Osteoblast (primary cell): ENCODE results near the gene ATP6V1F. TPM values are rescaled to one million over a fixed set of nuclear protein-coding genes. Genes with fewer than 3 reads are reported as not detected.
A peak's percentile ranks its signal among the peaks of the same experiment; 100 is the strongest.

Source experiments
- DNase-seq: peaks from one replicate; pipeline ENCODE4 v3.0.0; 2011; ENCODE audit warnings: low spot score, mixed read lengths; ENCODE audit not compliant: insufficient read length; ENCODE audit errors: missing footprints
- H2AFZ ChIP-seq: 2 replicates; pipeline ENCODE4 v1.6.0; 2011; ENCODE audit warnings: mild to moderate bottlenecking, low read length
- H3K27ac ChIP-seq: 2 replicates; pipeline ENCODE4 v1.5.1; 2011; ENCODE audit warnings: mild to moderate bottlenecking, low read depth, low read length, moderate library complexity
- H3K27me3 ChIP-seq: 2 replicates; pipeline ENCODE4 v1.6.0; 2012; ENCODE audit warnings: mild to moderate bottlenecking, control low read depth, inconsistent platforms, low read length, moderate library complexity; ENCODE audit not compliant: insufficient read depth
- H3K36me3 ChIP-seq: 2 replicates; pipeline ENCODE4 v1.5.1; 2011; ENCODE audit warnings: mild to moderate bottlenecking, low read length, control low read depth, moderate library complexity; ENCODE audit not compliant: insufficient read depth
- H3K4me1 ChIP-seq: 2 replicates; pipeline ENCODE4 v1.5.1; 2011; ENCODE audit warnings: mild to moderate bottlenecking, low read length, control low read depth, moderate library complexity; ENCODE audit not compliant: insufficient read depth
- H3K4me2 ChIP-seq: 2 replicates; pipeline ENCODE4 v1.6.0; 2011; ENCODE audit warnings: mild to moderate bottlenecking, low read length; ENCODE audit not compliant: insufficient read depth
- H3K4me3 ChIP-seq: fragments of 200-600 bp; sonication (generic); 3 replicates; pipeline ENCODE4 v1.5.1; 2012; ENCODE audit warnings: mild to moderate bottlenecking, low read length, inconsistent platforms; ENCODE audit not compliant: insufficient read depth
- H3K79me2 ChIP-seq: 2 replicates; pipeline ENCODE4 v1.6.0; 2012; ENCODE audit warnings: mild to moderate bottlenecking, low read length, control low read depth, inconsistent platforms; ENCODE audit not compliant: insufficient read depth
- H3K9me3 ChIP-seq: 2 replicates; pipeline ENCODE4 v1.5.1; 2011; ENCODE audit warnings: low read depth, low read length, control low read depth
- H4K20me1 ChIP-seq: 2 replicates; pipeline ENCODE4 v1.6.0; 2012; ENCODE audit warnings: mild to moderate bottlenecking, low read length, control low read depth; ENCODE audit not compliant: insufficient read depth
- total RNA-seq: library from RNA; depleted of rRNA; stranded (reverse); fragments of >200 nt; gene quantifications from 2 replicates; pipeline ENCODE4 v1.2.3, GENCODE V29; 2012
- TF ChIP-seq, protein P1 (sequence below): IDR thresholded peaks from 2 replicates; pipeline ENCODE4 v1.5.1; 2011; ENCODE audit warnings: mild to moderate bottlenecking, low read depth, low read length, moderate library complexity; ENCODE audit errors: extremely low read depth

ATP6V1F gene
- total RNA-seq, 1 donor, result 91.9 TPM

DNA sequence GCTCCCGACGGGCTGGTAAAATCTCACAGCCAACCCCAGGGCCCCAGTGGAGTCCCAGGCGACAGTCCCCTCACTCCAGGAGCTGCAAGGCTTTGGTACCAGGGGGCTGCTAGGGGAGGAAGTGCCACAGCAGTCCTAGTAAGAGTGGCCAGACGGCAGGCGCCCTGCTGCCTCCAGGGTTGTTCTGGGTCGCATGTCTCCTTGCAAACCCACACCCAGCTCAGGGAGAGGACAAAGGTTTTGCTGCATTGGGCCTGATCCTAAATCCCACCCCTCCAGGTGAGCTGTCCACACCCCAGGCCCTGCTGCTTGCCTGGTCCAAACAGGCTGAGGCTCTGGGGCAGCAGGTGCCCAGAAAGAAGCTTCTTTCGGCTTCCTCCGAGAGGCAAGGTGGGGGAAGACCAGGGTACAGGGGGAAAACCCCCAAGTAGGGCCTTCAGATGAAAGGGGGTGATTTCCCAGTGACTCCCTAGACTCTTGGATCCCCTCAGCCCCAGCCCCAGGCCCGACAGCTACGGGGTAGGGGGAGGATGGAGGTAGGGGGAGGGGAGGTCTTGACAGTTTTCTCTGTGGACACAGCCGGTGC is 52.0 kb downstream of the ATP6V1F start:
- H3K36me3 ChIP-seq, result no peaks in the 10 kb centered on the region
- no peak overlapping the region for H3K4me2 ChIP-seq
- no peaks in the 10 kb centered on the region for H4K20me1 ChIP-seq
- TF ChIP-seq, protein P1, sequence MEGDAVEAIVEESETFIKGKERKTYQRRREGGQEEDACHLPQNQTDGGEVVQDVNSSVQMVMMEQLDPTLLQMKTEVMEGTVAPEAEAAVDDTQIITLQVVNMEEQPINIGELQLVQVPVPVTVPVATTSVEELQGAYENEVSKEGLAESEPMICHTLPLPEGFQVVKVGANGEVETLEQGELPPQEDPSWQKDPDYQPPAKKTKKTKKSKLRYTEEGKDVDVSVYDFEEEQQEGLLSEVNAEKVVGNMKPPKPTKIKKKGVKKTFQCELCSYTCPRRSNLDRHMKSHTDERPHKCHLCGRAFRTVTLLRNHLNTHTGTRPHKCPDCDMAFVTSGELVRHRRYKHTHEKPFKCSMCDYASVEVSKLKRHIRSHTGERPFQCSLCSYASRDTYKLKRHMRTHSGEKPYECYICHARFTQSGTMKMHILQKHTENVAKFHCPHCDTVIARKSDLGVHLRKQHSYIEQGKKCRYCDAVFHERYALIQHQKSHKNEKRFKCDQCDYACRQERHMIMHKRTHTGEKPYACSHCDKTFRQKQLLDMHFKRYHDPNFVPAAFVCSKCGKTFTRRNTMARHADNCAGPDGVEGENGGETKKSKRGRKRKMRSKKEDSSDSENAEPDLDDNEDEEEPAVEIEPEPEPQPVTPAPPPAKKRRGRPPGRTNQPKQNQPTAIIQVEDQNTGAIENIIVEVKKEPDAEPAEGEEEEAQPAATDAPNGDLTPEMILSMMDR, result no peak
- no peaks in the 10 kb centered on the region for H3K4me1 ChIP-seq
- no peaks in the 10 kb centered on the region for H3K79me2 ChIP-seq
- no peak overlapping the region for H3K27ac ChIP-seq
- H3K4me3 ChIP-seq, result no peak overlapping the region
- H2AFZ ChIP-seq, result no peak overlapping the region
- no peaks in the 10 kb centered on the region for H3K9me3 ChIP-seq
- H3K27me3 ChIP-seq, result peaks cover 74% of the 10 kb centered on the region
- DNase-seq, result peak; percentile 75

DNA sequence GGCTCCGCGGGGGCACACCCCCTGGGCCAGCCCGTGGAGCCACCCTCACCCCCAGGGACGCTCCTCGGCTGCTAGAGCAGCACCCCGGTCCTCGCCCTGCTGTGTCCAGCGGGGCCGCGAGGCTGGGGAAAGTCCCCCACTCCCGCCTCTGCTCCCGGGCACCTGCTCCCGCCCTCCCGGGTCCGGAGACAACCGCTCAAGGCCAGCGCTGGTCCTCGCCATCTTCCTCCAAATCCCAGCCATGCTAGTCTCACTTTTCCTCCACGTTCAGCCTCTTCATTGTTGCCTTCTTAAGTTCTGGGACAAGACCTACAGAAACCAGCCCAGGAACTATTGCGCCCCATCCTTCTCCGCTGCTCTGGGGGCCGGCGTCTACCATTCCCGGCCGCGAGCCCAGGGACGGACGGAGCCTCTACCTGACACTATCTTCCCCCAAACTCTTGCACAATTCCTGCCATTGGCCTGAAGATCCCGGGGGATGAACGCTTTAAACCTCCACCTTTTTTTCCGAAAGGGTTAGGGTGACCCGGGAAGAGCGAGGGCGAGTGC is 52.7 kb downstream of the ATP6V1F start:
- Histone ChIP-seq H3K27me3 (peaks cover 74% of the 10 kb centered on the region), H3K4me1 (no peaks in the 10 kb centered on the region), H3K4me3 (no peak overlapping the region), H3K27ac (no peak overlapping the region), H4K20me1 (no peaks in the 10 kb centered on the region), H3K9me3 (no peaks in the 10 kb centered on the region), H3K4me2 (no peak overlapping the region), H3K79me2 (no peaks in the 10 kb centered on the region), H3K36me3 (no peaks in the 10 kb centered on the region), H2AFZ (no peak overlapping the region)
- peak; percentile 73 for DNase-seq
- TF ChIP-seq, protein P1, result no peak

Other genes with a start within 250 kb of the ATP6V1F start
- 1.4 and 2.1 TPM in 2 replicates for gene GARIN1A, start 190.6 kb upstream of the ATP6V1F start, total RNA-seq
- 673 and 708 TPM in 2 replicates for gene CALU, start 123.5 kb upstream of the ATP6V1F start, total RNA-seq
- gene OPN1SW, start 87.1 kb upstream of the ATP6V1F start, total RNA-seq, result not detected in 2 replicates
- 7.2 and 10.0 TPM in 2 replicates for gene CCDC136, start 70.9 kb upstream of the ATP6V1F start, total RNA-seq
- 93.7 and 130 TPM in 2 replicates for gene FLNC, start 32.5 kb upstream of the ATP6V1F start, total RNA-seq
- gene KCP, start 47.9 kb downstream of the ATP6V1F start, total RNA-seq, result 0.88 and 1.1 TPM in 2 replicates
- under 0.01 TPM in 2 replicates for gene IRF5, start 75.1 kb downstream of the ATP6V1F start, total RNA-seq
- 54.5 and 56.1 TPM in 2 replicates for gene TNPO3, start 192.3 kb downstream of the ATP6V1F start, total RNA-seq